ENCODE measurements around the gene CCSER1. TPM values are rescaled to one million over a fixed set of nuclear protein-coding genes. Genes with fewer than 3 reads are reported as not detected.
A peak's percentile ranks its signal among the peaks of the same experiment; 100 is the strongest.
"Not testable (repeated sequence)": the region's sequence is repeated elsewhere in the genome, so short reads cannot be mapped to it uniquely, and the experiment has no call there.

The CCSER1 gene
- polyA plus RNA-seq, 5 donors, result 1.7 to 5.2 (median 2.7) TPM

DNA sequence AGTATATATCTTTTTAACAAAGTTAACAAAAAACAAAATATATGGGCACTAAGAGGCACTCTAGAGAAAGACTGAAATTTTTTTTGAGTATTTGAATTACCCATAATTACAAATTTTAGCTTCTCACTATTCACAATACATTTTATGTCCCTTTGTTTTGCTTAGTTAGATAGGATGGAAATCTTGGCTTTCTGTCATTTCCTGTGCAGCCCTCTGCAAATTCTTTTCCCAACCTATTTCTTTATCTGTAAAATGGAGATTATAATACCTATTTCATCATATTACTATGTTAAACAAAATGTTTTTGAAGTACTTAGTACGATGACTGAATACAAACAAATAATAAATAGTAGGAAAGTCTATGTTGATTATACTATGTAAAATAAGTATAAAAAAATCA, 710.0 kb downstream of the CCSER1 start:
- no peak for DNase-seq

GRCh38 chr4:90838859-90839258, 711.7 kb downstream of the CCSER1 start:
- not testable (repeated sequence) for DNase-seq

GRCh38 chr4:90840291-90840690, 713.1 kb downstream of the CCSER1 start:
- no peak for DNase-seq

- no peak for DNase-seq
Observed at GRCh38 chr4:90840828-90841227, 713.6 kb downstream of the CCSER1 start.

DNA sequence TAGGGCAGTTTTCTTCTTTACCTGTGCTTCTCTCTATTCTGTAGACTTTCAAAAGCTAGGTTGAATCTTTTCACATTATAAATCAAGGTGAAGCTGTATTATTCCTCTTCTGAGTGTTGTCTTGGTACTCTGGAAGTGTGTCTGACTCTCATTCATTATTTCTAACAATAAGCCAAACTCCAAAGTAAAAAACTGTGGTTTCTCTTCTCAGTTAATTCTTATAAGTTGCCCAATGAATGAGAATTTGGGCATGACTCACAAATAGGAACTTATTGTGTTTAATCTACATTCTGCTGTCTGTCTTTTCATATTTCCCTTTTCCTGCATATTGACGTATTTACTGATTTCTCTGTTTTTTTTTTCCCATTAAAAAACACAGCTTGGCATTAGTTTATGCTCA, 714.5 kb downstream of the CCSER1 start:
- no peak for DNase-seq

GRCh38 chr4:90842960-90843359, 715.8 kb downstream of the CCSER1 start:
- DNase-seq, result no peak

GRCh38 chr4:90844241-90844640, 717.0 kb downstream of the CCSER1 start:
- DNase-seq, result no peak

GRCh38 chr4:90845777-90846176, 718.6 kb downstream of the CCSER1 start:
- DNase-seq, result no peak

- no peak for DNase-seq
Observed at GRCh38 chr4:90852237-90852636, 725.0 kb downstream of the CCSER1 start.

- no peak for DNase-seq
Observed at GRCh38 chr4:90855111-90855510, 727.9 kb downstream of the CCSER1 start.

- no peak for DNase-seq
Observed at GRCh38 chr4:90857081-90857820, 730.1 kb downstream of the CCSER1 start.

DNA sequence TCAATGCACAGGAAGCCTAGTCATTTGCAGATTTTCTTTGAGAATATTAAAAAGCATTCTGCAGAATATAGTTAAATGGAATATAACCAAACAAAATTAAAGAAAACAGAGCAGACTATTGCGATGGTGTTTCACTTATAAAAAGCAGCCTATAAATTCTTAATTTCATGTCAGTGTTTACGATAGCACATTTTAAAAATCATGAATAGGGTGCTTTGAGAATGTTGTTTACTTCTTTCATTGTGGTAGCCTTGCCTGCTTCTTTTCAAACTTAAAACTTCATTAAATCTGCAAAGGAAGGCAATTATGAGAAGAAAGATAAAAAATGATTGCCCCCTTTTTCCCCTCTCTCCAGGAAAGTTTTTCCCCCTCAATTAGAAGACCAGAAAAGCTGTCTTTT, 748.6 kb downstream of the CCSER1 start:
- DNase-seq, result peak; percentile 33 to 43

DNA sequence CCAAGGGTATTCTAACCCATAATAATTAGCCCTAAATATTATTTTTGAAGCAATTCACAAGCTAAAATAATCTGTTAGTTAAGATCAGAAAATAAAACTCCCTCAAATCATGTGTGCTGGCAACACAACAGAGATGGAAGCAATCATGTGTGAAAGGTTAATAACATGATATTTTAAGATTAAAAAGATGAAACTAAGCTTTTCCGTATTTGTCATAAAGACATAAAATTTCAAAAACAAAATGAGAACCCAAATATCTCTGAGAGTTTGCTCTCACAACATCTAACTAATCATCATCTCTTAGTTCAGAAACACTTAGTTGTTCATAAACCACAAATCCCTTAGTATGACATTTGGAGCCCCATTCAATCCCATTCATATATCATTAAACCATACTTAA, 749.1 kb downstream of the CCSER1 start:
- DNase-seq, result peak in 1 of 2 donors; percentile 15

- no peak for DNase-seq
Observed at GRCh38 chr4:90883519-90883918, 756.3 kb downstream of the CCSER1 start.

DNA sequence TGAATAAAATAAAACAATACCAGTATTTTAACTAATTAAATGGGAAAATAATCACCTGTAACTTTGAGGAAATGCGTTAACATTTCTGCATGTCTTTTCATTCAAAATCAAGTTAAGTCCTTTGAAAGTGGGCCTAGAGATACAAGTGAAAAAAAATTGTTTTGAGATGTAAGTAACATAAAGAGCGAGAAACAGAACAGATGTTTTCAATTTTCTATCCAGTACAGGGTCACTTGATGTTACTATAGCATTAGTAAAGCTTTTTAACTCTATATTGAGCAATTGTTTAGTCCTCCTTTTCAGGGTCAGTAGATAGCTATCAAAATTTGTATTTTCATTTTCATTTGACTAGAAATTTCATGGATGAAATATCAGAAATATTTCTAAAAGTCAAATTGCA, 761.4 kb downstream of the CCSER1 start:
- DNase-seq, result no peak

DNA sequence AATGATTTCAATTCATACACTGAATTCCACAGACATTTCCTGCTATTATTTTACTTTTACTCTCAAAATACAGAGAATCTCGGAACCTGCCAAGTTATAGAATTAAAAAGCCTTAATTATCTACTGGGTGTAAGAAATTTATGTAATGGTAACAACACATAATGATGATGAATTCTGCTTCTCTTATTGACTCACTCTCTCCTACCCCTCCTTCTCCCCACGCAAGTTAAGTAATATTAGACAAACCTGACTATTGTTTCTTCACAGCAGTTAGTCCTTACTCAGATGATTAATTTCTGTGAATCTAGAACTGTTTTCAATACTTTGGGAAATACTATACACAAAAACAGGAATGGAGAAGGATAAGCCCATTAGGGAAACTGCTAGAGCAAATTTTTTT, 762.0 kb downstream of the CCSER1 start:
- no peak for DNase-seq

DNA sequence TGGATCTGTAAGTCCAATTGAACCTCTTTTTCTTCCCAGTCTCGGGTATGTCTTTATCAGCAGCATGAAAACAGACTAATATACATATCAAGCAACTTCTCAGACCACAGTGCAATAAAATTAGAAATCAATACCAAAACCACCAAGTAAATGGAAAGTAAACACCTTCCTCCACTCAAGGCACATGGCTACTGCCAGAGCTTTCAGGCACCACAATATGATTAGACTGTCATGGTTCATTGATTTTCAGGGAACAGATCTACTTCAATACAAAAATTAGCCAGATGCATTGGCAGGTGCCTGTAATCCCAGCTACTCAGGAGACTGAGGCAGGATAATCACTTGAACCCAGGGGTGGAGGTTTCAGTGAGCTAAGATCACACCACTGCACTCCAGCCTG, 776.2 kb downstream of the CCSER1 start:
- not testable (repeated sequence) for DNase-seq

GRCh38 chr4:90904021-90904420, 776.8 kb downstream of the CCSER1 start:
- no peak for DNase-seq

GRCh38 chr4:90906239-90906638, 779.0 kb downstream of the CCSER1 start:
- no peak for DNase-seq

DNA sequence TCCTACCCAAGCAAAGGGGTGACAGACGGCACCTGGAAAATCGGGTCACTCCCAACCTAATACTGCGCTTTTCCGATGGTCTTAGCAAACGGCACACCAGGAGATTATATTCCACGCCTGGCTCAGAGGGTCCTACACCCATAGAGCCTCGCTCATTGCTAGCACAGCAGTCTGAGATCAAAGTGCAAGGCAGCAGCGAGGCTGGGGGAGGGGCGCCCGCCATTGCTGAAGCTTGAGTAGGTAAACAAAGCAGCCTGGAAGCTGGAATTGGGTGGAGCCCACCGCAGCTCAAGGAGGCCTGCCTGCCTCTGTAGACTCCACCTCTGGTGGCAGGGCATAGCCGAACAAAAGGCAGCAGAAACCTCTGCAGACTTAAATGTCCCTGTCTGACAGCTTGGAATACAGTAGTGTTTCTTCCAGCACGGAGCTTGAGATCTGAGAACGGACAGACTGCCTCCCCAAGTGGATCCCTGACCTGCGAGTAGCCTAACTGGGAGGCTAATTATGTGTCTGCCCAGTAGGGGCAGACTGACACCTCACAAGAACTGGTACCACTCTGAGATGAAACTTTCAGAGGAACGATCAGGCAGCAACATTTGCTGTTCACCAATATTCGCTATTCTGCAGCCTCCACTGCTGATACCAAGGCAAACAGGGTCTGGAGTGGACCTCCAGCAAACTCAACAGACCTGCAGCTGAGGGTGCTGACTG, 784.7 kb downstream of the CCSER1 start:
- not testable (repeated sequence) for DNase-seq

DNA sequence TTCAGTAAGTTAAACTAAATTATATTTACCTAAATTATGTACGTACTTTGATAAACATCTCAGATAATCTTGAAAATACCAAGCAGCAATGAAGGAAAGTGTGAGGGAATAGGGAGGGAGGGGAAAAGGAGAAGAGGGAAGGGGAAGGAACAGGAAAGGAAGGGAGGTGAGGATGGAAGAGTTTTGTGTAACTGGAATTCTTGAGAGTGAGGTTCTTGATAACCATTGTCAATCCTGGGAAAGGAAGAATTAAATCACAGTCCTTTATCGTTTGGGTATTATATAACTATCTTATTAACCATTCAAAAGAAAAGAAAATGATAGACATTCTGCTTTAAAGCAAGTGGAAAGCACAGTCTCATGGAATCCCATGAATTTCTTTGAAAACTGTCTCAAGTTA, 795.0 kb downstream of the CCSER1 start:
- no peak for DNase-seq

GRCh38 chr4:90926957-90927356, 799.8 kb downstream of the CCSER1 start:
- no peak for DNase-seq

DNA sequence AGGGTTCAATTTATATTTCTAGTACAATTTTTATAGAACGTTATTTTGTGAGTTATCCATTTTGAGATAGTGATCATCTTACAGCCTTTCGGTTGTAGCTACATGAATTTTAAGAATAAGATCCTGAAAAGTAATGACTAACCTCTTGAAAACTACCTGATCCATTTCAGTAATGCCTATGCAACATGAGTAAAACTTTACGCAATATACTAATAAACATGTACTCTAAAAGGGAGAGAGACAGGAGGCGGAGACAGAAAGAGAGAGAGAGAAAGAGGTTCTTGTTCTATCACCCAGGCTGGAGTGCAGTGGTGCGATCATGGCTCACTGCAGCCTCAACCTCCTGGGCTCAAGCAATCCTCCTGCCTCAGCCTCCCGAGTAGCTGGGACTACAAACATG, 816.1 kb downstream of the CCSER1 start:
- no peak for DNase-seq

- DNase-seq, result no peak
Observed at GRCh38 chr4:90946945-90947344, 819.8 kb downstream of the CCSER1 start.

Measured in right lung (tissue), 5 donors.